NCI-H1105 (cell line): ENCODE measurements around the gene PITPNC1.
"Not testable (repeated sequence)": the region's sequence is repeated elsewhere in the genome, so short reads cannot be mapped to it uniquely, and the experiment has no call there.

Experiments
- DNase-seq: peaks from one replicate; lab custom pipeline; 2025; lab: John Stamatoyannopoulos, UW

The PITPNC1 gene

DNA sequence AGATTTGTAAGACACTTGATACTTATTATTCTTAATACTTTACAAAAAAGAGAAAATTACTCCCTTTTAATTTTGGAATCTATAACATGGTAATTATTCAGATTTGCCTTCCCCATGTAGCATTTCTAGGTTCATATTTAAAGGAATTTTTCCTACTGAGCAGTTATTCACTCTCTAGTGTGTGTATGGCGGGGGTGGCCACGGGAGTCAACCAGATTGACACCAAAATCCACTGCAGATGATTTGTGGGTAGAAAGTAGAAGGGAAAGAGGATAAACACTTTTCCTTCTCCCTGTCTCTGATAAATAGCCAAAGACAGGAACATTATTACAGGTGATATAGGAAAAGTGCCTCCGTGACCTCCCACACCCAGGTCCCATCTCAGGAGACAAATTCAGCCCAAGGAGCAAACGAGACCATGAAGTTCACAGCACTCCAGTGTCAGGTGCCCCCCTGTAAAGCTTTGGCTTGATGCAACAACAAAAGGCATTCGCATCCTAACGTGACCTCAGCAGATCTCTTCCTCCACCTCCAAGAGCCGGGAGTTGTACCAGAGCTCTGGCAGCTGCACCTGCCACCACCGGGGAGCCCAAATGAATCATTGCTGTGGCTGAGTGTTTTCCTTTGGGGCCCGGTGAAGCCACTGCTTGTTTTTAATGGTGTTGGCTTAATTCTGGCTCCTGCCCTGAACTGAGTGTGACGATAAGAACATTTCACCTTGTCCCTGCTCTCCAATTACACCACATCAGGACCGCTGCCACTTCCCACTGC, 248.0 kb downstream of the PITPNC1 start:
- DNase-seq, result no peak

DNA sequence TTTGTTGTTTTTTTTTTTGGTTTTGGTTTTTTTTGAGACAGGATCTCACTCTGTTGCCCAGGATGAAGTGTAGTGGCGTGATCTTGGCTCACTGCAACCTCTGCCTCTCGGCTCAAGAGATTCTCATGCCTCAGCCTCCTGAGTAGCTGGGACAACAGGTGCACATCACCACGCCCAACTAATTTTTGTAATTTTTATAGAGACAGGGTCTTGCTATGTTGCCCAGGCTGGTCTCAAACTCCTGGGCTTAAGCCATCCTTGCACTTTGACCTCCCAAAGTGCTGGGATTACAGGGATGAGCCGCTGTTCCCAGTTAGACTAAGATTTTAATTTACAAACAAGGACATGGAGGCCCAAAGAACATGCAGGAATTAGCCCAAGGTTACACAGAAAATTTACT, 248.9 kb downstream of the PITPNC1 start:
- no peak for DNase-seq

DNA sequence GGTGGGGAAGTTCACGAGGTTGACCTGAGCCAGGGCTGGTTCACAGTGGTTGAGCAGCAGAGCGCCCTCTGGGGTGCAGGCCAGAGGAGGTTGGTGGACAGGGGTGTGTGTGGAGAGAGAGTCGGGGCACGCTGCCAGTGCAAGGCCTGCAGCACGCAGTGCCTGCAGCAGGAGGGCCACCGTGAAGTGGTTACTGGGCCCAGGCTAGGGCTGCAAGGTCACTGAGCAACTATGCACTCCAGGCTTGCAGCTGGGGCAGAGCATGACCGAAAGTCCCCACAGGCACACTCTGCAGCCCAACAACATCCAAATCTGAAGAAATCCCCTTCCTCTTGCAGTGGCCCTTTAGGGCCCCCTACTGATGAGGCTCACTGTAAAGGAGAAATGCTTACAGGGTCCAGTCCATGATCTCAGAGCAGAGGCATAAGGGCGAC, 251.5 kb downstream of the PITPNC1 start:
- no peak for DNase-seq

DNA sequence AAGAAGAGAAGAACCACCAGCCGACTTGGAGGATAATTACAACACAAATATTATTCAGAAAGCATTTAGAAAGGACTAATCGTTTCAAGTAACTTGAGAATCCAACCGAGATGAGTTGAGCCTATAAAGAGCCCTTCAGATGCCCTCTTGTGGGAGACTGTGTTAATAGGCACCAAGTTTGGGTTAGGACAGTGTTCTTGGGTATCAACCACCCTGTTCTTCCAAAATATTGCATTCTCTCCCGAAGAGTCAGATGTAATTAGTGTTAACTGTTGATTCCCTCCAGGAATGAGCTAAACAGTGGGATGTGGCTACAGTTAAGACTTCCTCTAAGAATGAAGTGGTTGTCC, 252.9 kb downstream of the PITPNC1 start:
- DNase-seq, result no peak

DNA sequence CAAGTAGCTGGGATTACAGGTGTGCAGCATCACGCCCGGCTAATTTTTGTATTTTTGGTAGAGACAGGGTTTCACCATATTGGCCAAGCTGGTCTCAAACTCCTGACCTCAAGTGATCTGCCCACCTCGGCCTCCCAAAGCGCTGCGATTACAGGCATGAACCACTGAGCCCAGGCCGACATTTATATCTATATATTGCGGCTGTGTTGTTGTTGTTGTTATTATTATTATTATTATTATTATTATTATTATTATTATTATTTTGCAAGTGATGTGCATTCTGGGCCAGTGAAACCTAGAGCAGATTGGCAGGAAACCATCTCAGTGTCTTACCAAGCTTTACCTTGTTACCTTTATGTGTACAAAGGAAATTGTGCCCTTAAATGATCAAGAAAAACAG, 253.8 kb downstream of the PITPNC1 start:
- DNase-seq, result not testable (repeated sequence)

DNA sequence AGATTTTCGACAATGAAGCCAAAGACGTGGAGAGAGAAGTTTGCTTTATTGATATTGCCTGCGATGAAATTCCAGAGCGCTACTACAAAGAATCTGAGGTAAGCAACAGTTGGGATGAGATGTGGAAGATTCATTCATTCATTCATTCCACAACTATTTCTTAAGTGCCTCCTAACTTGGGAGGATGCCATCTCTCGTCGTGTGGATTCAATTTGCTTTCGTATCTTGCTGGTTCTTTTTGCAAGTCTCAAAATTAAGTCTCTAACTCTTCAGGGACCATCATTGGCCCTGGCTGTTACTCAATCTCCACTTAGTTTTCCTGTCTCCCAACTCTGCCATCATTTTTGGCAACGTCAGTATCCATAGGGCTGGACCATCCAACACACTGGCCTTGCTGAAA, 255.1 kb downstream of the PITPNC1 start:
- no peak for DNase-seq

DNA sequence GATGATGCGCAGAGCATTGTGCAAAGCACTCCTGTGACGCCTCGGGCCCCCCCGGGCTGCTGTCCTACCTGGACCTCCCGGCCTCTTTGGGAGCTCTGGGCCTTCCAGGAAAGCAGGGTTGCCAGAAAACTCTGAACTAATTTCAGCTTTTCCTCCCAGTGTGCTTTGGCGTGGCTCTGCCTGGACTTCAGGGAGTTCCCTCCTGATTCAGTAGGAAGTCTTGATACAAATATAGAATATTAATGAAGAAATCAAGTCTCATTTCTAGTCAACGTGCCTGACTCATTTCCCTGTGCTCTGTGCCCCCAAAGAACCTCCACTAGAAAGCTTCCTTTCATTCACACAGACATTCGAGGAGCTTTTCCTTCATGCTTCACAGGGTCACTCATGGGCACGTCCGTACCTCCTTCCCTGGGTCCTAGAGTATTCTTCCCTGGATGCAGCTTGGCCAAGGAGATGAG, 256.7 kb downstream of the PITPNC1 start:
- no peak for DNase-seq

DNA sequence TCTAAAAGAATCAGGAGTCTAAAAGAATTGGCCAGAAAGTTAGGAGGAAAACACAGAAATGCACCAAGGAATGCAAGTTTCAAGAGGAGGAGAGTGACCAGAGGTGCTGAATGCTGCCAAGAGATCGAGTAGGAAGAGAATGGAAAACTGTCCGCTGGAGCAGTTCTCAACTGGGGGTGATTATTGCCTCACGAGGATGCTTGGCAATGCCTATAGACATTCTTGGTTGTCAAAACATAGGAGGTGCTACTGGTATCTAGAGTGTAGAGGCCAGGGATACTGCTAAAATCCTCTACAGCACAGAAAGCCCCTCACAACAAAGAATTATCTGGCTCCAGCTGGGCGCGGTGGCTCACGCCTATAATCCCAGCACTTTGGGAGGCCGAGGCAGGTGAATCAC, 258.6 kb downstream of the PITPNC1 start:
- DNase-seq, result no peak

DNA sequence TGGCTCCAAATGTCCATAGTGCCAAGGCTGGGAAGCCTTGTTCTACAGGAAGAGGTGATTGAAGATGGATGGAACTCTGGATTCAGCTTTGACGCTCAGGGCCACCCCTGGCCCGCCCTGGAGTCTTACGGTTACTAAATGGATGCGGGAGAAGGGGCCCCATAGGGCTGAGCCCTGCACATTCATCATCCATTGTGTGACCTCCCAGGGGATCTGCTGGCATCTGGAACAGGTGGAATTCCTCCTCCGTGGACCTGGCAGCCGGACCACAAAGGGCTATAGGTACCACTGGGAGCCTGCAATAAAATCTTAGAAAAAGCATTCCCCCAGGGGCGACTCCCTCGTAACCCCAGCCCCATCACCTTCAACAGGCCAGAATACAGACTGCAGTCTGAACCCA, 259.2 kb downstream of the PITPNC1 start:
- no peak for DNase-seq

DNA sequence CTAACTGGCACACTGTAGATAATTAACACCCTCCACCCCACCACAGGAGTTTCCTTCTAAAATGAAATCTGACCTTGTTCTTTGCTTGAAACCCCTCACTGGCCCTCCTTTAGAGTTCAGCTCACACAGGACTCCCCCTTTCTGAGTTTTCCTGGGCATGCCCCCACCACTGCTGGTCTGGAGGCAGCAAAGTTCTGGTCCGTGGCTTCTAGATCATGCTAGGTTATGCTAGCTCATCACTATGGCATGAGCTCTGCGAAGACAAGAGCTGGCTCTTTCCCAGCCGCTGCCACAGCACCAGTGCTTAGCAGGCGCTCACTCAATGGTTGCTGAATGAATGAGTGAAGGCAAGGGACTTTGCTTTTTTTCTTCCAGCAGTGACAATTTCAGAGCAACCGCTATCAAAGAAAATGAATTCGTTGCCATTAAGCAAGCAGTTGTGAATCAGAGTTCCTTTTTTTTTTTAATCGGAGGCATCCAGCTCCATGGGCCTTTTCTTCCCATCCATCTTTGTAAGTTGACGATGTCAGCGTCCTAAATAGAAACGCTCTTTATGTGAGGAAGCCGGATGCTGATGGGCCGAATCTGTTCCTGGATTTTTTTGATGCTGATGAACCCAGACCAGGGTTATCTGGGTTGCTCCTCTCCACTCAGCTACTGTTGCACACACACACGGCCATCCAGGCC, 259.9 kb downstream of the PITPNC1 start:
- DNase-seq, result no peak

DNA sequence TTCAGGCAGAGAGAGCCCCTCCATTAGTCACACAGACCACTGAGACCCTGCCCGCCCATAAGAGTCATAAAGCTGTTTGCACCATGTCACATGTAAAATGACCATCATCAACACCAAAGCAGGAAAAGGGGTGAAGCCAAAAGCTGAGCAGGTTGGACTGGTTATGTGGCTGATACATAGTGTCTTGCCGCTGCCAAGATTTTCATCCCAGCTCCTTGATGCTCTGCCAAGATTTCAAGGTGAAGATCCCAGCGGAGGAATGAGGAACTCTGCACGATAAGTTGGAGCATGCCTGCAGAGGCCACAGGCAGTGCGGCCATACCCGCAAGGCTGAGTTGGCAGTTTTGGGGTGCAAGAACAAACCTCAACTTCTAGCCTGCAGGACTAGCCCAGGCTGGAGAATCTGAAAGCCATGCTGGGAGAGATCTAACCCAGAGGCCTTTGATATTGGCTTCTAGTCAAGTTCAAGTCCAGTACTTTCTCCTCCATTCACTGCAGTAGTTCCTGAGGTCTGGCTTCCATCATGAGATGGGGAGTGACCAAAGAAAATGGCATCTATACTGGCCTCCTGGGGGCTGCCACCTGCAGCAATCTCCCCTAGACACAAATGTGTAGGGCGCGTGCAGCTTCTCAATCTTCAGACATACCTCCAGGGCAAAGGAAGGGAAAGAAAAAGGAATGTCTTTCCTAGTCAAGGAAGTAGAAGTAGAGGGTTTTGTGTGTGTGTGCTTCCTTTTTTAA, 261.0 kb downstream of the PITPNC1 start:
- DNase-seq, result no peak

DNA sequence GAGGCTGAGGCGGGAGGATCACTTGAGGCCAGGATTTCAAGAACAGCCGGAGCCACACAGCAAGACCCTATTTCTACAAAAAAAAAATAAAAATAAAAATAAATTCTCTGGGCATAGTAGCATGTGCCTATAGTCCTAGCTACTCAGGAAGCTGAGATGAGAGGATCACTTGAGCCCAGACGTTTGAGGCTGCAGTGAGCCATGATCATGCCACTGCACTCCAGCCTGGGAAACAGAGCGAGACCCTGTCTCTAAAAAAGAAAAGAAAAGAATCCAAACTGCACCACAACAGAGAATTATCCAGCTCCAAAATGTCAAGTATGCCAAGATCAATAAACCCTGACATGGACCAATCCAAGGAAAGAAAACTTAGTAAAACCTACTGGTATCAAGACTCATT, 261.8 kb downstream of the PITPNC1 start:
- DNase-seq, result no peak

DNA sequence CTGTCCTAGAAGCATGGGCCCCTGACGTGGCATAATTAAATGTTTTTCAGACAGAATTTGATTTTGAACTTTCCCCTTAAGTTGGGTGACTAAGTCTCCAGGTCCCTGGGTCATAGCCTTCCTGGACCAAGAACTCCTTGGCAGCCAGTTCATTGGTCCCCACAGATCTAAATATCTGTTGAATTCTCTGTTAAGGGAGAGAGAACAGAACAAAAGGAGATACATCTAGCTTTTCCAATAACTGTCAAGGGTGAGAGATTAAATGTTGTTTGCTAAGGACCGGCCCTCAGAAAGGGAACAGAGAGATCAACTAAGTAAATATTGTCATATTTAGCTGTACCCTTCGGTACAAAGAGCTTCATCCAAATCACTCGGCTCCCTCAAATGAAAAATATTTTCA, 262.5 kb downstream of the PITPNC1 start:
- DNase-seq, result no peak

DNA sequence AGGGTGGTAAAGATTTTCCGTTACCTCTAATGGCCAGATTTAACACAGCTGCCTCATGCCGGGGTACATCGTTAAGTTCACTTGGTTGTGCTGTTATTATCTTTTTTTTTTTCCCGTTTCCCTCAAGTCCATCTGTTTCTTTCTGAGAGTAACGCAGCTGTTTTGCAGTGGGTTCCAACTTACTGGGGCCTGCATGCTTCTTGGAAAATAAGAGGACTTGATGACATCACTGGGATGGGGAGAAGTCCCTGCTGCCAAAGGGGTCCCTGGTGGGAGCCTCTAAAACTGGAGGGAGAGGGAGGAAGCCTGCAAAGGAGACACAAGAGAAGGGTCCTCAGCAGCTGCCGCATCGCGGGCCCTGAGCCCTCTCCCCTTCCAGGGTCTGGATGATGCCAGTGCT, 262.9 kb downstream of the PITPNC1 start:
- no peak for DNase-seq

DNA sequence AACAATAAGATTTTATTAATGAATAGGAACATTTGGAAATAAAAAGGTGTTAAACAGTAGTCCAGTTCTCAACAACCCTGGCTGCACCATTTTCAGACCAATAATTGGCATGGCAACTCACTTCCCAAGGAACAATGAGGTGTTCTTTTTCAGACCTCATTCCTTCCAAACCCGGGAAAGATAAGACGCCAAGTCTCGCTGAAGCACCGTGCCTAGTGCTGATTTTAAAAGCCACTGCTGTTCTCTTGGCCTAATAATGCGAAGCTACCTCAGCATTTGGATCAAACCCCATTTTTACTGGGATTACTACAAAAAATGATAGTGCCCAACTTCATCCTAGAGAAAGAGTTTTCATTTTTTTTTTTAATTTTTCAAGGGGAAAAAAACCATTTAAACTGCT, 265.4 kb downstream of the PITPNC1 start:
- no peak for DNase-seq

DNA sequence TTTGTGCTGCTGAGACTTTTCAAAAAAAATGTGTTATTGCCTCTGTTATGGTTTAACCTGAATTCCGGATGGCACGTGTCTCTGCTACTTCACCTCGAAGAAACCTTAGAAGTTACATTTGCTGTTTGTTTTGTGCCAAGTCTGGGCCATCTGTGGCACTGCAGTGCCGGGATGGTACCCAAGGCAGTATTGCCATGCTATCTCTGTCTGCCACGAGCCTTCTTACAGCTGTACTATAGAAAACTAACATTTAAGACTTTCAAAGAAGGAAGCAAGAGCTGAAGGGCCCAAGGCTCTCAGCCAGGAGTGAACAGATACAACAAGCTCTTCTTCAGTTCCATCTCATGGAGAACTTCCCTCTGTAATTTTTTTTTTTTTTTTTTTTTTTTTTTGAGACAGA, 267.0 kb downstream of the PITPNC1 start:
- no peak for DNase-seq

DNA sequence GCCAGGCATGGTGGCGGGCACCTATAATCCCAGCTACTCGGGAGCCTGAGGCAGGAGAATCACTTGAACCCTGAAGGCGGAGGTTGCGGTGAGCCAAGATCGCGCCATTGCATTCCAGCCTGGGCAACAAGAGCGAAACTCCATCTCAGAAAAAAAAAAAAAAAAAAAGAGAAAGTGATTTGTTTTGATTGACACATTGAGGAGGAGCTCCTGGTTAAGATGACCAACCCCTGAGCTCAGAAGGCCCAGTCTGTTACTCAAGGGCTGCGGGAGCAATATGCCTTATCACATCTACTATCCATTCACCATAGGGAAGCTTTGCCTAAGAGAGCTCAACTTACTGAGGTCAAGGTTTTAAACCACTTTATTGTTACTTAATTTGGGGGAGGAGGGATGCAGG, 268.1 kb downstream of the PITPNC1 start:
- DNase-seq, result not testable (repeated sequence)

DNA sequence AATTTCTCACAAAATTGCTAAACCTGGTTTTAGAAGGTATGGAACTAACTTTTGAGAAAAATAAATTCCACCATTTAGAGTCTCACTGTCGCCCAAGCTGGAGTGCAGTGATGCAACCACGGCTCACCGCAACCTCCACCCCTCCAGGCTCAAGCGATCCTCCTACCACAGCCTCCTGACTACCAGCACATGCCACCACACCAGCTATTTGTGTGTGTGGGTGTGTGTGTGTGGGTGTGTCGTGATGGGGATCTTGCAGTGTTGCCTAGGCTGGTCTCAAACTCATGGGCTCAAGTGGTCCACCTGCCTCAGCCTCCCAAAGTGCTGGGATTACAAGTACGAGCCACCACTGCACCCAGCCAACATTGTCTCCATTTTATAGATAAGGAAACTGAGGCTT, 269.4 kb downstream of the PITPNC1 start:
- no peak for DNase-seq

DNA sequence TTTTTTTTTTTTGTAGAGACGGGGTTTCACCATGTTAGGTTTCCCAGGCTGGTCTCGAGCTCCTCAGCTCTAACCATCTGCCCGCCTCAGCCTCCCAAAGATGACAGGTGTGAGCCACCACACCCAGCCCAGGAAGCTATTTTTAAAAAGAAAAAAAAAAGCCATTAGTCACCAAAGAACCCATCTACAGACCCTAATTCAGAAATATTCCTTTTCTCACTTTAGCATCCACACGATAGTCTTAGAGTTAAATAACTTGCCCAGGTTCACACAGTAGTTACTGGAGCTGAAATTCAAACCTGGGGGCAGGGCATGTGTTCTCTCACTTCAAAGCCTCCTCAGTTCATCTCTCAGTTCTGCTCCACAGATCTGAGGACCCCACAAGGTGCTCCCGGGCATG, 270.4 kb downstream of the PITPNC1 start:
- DNase-seq, result no peak

DNA sequence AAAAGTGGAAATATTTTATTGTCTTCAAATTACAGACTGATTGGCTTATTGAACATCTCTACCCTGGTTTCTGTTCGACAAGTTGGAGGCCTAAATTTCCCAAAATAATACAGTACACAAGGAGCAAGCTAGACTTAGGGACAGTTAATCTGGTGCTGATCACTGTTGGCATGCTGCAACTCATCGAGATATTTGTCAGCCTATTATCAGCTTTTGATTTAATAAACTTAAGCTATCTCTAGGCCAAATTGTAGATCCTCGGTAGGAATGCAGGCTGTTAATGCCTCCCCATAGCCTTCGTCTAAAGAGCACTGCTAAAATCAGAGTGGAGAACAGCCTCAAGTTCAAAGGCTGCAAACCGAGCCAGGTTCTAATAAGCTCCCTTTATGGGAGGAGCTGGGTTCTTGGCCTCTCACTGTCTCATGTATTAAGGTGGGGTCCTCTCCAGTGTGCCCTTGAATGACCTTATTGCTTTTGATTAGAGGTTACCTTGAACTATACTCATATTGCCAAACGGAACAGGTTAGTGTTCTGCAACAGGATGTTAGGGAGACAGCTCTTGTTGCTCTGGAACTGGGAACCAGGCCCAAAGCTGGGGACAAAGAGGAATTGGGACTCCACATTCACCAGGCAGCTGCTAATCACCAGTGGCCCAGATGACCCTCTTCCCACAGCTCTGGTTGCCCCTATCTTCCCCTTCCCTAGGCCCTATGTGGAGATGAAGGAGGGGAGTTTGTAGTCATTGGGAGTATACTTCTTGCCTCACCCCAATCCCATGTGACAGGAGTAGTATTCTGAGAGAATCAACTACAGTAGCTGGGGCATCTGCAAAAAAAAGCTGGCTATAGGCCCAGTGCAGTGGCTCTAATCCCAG, 271.2 kb downstream of the PITPNC1 start:
- no peak for DNase-seq

DNA sequence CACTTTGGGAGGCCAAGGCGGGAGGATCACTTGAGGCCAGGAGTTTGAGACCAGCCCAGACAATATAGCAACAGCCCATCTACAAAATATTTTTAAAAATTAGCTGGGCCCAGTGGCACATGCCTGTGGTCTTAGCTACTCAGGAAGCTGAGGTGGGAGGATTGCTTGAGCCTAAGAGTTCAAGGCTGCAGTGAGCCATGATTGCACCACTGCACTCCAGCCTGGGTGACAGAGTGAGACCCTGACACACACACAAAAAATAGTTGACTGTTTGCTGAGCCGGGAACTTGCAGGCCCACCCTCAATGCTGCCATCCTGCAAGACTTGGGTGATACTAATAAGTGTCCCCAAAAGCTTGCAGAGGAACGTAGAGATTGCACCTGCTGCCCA, 271.8 kb downstream of the PITPNC1 start:
- DNase-seq, result not testable (repeated sequence)

DNA sequence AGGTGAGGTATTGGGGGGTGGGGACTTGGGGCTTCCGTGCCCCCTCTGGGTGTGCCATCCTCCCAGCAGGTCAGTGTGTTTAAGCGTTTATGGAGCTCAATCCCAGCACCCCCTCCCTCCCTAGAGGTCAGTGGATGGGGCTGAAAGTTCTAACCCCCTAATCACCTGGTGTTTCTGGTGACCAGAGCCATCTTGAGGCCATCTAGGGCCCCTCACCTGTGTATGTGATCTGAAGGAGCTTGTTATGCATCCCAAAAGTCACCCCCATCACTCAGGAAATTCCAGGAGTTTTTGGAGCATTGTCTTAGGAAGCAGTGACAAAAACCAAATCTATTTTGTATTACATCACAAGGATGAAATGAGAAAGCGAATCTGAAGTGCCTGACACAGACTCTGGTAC, 272.8 kb downstream of the PITPNC1 start:
- DNase-seq, result no peak
